HepG2 (cell line): ENCODE measurements around the gene XPNPEP2. TPM values are rescaled to one million over a fixed set of nuclear protein-coding genes. Genes with fewer than 3 reads are reported as not detected.

Experiments used
- ARID2 ChIP-seq: sonication (generic); formaldehyde crosslinking; IDR thresholded peaks from 2 replicates; pipeline ENCODE4 v1.8.1; 2022; ENCODE audit warnings: mild to moderate bottlenecking, missing genetic modification reagents, borderline replicate concordance
- BRF2 ChIP-seq: sonication (generic); formaldehyde crosslinking; IDR thresholded peaks from 2 replicates; pipeline ENCODE4 v1.8.1; 2022; ENCODE audit warnings: mild to moderate bottlenecking, missing genetic modification reagents
- CEBPZ ChIP-seq: IDR thresholded peaks from 2 replicates; pipeline ENCODE4 v1.6.1; 2012; ENCODE audit warnings: low read length, improper control_type of control experiment
- USF2 ChIP-seq, 2 experiments: sonication (generic) in 1 of 2; formaldehyde crosslinking in 1 of 2; IDR thresholded peaks; 2 replicates each; pipeline versions ENCODE4 v1.5.1 to v1.6.1; 2011 to 2020; ENCODE audit warnings: borderline replicate concordance in 1 of 2, low read depth in 1 of 2, low read length in 1 of 2, mild to moderate bottlenecking in 1 of 2, missing genetic modification reagents in 1 of 2, moderate library complexity in 1 of 2
- ZBTB49 ChIP-seq: sonication (generic); formaldehyde crosslinking; IDR thresholded peaks from 2 replicates; pipeline ENCODE4 v1.4.0; 2020; ENCODE audit warnings: missing genetic modification reagents, borderline replicate concordance
- ZBTB7B ChIP-seq: sonication (generic); formaldehyde crosslinking; IDR thresholded peaks from 2 replicates; pipeline ENCODE4 v1.4.0; 2020; ENCODE audit warnings: missing genetic modification reagents
- polyA plus RNA-seq, 8 experiments: library from polyadenylated mRNA; depleted of rRNA in 3 of 8; stranded (reverse) in 7 of 8; unstranded in 1 of 8; fragments of >200 nt; fragmentation: Illumina TruSeq in 4 of 8; extraction: Trizol in 4 of 8; gene quantifications; 2 replicates each; pipeline versions ENCODE4 v1.2.1 to v1.2.3, GENCODE V29; 2011 to 2016; ENCODE audit warnings: low read depth in 4 of 8, missing spikeins in 1 of 8, mixed read lengths in 1 of 8; ENCODE audit not compliant: insufficient read depth in 1 of 8
- total RNA-seq, 5 experiments: library from RNA; depleted of rRNA; stranded (reverse); fragments of >200 nt; fragmentation: Illumina TruSeq; extraction: Trizol; gene quantifications; 2 replicates each; pipeline ENCODE4 v1.2.3, GENCODE V29; 2016; ENCODE audit warnings: low read depth in 1 of 5

XPNPEP2 gene
- total and polyA plus RNA-seq, 2 of the 13 experiments (the other 11 are each of a cell fraction or from before 2014, with no cell fraction given), result 1.1 to 1.8 TPM

- TF ChIP-seq CEBPZ (no peak), USF2 (IDR thresholded peaks at IDR 0.05; ENCODE audit: low read depth, low read length) (no peak), USF2 (CRISPR knock-in tag; IDR thresholded peaks at IDR 0.05; ENCODE audit: borderline replicate concordance) (no peak), ZBTB7B (CRISPR knock-in tag) (no peak), ARID2 (CRISPR knock-in tag) (no peak), BRF2 (CRISPR knock-in tag) (no peak), ZBTB49 (CRISPR knock-in tag) (no peak)
These were observed 61.4 kb downstream of the XPNPEP2 start (continued) for GRCh38 chrX:129800186-129800585.
